GM19328 (cell line): Measurements from ENCODE around the gene EIF2S1.
"Not testable (repeated sequence)": the region's sequence is repeated elsewhere in the genome, so short reads cannot be mapped to it uniquely, and the experiment has no call there.

Source experiments
- ATAC-seq: cut with Tn5 transposase; IDR thresholded peaks from one replicate; pipeline ENCODE4 v1.9.1; 2021; ENCODE audit warnings: mild to moderate bottlenecking, moderate library complexity; ENCODE audit not compliant: unreplicated experiment

The EIF2S1 gene

GRCh38 chr14:67371247-67372148, 11.4 kb downstream of the EIF2S1 start:
- ATAC-seq = no peak

DNA sequence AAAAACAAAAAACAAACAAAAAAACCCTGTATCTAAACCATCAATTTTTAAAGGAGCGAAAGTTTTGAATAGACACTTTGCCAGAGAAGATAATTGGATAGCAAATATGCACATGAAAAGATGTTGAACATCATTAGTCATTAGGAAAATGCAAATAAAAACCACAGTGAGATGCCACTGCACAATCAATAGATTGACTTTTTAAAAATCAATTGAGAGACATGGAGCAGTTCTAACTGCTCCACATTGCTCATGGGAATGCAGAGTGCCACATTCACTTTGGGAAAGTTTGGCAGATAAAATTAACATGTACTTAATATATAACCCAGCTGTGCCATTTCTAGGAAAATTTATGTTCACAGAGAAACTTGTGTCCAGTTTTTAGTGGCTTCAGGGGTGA, 12.7 kb downstream of the EIF2S1 start:
- ATAC-seq = no peak

- ATAC-seq = no peak
These were observed 13.2 kb downstream of the EIF2S1 start for GRCh38 chr14:67373347-67373746.

DNA sequence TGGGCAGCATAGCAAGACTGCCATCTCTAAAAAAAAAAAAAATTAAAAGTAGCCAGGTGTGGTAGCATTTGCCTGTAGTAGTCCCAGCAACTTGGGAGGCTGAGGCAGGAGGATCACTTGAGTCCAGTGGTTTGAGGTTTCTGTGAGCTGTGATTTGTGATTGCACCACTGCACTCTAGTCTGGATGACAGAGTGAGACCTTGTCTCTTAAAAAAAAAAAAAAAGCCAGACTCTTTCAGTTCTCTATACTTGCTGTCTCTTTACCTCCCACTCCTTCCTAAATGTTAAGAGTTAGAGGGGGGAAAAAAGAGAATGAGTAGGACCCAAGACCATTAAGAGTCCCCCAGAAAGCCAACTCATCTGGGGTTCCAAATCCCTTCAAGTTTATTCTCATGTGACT, 17.8 kb downstream of the EIF2S1 start:
- no peak for ATAC-seq

- ATAC-seq = no peak
These were observed 25.0 kb downstream of the EIF2S1 start for GRCh38 chr14:67385120-67385519.

DNA sequence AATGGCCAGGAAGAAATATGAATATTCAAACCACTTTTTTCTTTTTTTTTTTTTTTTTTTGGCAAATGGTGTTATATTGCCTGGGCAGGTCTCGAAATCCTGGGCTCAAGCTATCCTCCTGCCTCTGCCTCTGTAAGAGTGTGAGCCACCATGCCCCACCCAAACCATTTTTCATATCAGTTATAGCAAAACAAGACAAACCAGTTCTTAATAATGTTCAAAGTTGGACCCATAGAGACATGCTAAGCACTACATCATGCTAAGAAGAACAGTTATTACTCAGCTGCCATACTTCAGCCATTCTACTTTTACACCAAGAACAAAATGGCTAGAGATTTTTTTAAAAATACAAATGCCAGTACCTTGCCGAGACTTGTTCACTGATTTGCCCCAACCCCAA, 25.5 kb downstream of the EIF2S1 start:
- no peak for ATAC-seq

GRCh38 chr14:67387195-67387594, 27.1 kb downstream of the EIF2S1 start:
- no peak for ATAC-seq

- no peak for ATAC-seq
These were observed 29.1 kb downstream of the EIF2S1 start for GRCh38 chr14:67389275-67389674.

DNA sequence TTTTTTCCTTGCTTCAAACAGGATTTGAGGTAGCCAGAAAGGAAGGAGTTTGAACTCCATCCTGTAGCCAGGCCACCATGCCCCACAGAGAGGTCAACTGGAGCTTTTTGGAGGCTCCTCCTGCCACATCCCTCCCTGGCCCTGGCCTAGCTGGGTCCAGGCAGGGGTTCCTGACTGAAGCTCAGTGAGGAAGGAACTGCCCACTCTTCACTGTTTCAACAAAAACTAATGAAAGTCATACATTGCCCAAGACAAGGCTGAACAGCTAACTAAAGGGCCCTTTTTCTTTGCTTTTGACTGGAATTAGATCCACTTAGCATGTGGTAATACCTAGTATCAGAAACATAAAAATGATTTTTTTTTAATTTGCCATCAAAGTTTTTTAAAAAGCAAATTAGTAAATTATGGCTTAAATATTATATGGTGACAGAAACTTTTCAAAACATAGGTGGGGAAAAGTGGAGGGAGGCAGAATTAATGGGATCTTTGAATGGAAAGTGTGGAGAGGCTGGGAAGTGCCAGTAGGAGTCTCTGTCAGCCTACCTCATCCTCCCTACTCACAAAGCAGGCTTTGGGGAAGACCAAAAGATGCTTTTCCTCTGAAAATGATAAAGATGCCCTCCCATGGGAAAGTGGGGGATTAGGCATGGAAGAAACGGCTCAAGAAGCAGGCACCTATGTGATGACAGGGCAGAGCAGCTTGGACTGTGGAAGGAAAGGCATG, 29.8 kb downstream of the EIF2S1 start:
- no peak for ATAC-seq

DNA sequence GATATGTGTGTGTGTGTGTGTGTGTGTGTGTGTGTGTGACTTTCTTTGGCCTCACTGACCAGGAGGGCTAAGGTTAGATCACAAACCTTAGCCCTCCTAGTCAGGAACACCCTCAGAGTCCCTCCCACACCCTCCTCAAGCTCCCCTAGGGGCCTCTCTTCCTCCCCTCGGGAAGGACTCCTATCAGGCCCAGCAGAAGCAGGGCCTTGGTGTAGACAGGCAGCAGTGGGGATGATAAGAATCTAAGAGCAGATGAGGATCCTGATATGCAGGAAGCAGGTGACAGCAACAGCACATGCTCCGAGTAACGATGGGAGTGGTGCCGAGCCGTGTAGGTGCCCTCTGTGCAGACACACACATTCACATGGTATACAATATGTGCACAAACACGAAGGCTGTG, 31.1 kb downstream of the EIF2S1 start:
- no peak for ATAC-seq

DNA sequence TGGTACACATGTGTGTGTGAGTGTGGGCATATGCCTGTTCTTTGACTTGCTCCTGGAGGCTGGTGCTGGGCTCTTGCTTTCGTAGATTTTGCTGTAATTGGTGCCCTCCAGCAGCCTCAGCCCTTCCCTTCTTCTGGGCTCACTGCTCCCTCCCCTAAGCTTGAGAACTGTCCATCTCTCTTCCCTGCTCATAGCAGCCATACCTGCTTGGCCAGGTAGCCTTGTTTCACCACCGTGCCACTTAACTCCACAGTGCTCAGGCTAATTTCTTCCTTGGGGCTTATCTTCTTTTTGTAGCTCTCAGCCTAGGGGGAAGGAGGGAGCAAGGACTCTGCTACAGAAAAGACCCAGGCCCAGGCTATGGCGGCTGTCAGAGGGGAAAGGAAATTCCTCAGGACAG, 32.0 kb downstream of the EIF2S1 start:
- ATAC-seq = no peak

DNA sequence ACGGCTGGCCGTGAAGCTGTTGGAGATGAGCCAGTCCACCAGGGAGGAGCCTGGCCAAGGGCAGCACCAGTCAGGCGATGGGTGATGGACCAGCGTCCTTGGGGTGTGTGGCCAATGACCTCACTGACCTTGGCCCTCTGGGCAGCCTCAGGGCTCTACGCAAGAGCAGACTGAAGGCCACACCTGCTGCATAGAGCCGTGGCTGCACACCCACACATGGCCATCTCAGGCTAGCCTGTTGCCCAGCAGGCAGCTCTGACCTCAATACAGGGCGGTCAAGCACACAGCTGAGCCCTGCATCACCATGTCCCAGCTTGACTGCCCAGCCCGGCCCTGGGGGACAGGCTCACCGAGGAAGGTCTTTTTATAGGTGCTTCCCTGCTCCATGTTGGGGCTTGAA, 32.7 kb downstream of the EIF2S1 start:
- no peak for ATAC-seq

DNA sequence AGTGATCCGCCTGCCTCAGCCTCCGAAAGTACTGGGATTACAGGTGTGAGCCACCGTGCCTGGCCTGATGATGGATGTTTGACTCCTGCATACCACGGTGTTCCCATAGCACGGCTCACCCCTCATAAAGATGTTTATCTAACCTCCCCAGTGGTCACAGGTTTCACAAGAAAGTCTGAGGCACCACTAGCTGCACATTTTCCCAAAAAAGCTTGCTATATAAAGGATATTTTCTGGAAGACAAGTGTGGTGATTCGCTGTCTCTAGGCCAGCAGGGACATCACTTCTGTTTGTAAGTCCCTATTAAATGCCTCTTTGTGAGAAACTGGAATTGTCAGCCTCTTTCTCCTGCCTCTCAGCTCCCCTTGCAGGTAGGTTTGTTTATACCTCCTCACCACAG, 33.6 kb downstream of the EIF2S1 start:
- no peak for ATAC-seq

GRCh38 chr14:67395086-67395875, 35.2 kb downstream of the EIF2S1 start:
- ATAC-seq = no peak

DNA sequence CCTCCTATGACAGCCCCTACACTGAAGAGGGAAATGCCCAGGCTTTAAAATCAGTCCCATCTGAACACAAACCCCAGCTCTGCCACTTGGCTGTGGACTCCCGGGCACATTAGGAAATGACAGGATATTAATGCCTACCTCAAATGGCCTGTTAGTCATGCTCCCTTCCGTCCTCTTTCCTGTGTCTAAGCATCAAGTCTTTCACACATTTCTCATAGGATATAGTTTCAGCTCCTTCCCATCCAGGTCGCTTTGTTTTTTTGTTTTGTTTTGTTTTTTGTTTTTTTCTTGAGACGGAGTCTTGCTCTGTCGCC, 35.7 kb downstream of the EIF2S1 start:
- ATAC-seq = no peak

GRCh38 chr14:67396381-67396970, 36.3 kb downstream of the EIF2S1 start:
- no peak for ATAC-seq

DNA sequence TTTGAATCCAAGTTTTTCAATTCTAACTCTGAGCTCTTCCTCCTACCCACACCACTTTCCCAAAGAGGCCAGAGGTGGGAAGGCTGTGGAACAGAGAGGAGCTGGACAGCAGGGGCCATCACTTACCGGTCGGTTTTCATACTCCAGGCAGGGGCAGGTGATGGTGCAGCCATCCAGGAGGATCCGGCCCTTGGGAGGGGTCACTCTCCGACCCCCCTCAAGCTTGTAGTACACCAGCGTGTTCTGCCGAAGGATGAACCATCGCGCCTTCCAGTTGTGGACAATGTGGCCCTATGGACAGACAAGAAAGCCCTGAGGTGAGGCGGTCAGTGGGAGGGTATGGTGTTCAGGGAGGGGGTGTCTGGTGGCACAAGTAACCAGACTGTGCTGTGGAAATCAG, 37.4 kb downstream of the EIF2S1 start:
- no peak for ATAC-seq

- ATAC-seq = no peak
These were observed 40.3 kb downstream of the EIF2S1 start for GRCh38 chr14:67400434-67400833.

- no peak for ATAC-seq
These were observed 45.6 kb downstream of the EIF2S1 start for GRCh38 chr14:67405771-67406170.

DNA sequence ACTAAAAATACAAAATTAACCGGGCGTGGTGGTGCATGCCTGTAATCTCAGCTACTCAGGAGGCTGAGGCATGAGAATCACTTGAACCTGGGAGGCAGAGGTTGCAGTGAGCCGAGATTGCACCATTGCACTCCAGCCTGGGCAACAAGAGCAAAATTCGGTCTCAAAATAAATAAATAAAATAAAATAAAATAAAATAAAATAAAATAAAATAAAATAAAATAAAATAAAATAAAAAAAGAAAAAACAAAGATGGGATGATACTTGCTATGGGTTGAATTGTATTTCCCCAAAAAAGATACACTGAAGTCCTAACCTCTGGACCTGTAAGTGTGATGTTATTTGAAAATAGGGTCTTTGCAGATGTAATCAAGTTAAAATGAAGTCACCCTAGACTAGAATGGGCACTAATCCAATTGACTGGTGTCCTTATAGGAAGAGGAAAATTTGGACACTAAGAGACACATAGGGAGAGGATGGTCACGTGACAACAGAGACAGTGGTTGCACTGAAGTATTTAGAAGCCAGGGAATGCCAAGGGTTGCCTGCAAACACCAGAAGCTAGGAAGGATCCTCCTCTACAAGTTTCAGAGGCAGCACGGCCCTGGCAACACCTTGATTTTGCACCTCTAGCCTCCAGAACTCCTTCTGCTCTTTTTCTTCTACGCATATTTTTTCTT, 48.1 kb downstream of the EIF2S1 start:
- ATAC-seq = not testable (repeated sequence)

GRCh38 chr14:67409461-67409860, 49.3 kb downstream of the EIF2S1 start:
- ATAC-seq = no peak
